ENCODE results near the gene GID8. TPM values are rescaled to one million over a fixed set of nuclear protein-coding genes. Genes with fewer than 3 reads are reported as not detected.

Gene GID8
- total and polyA plus RNA-seq, 7 donors, result 17.4 to 36.5 (median 25.9) TPM

DNA sequence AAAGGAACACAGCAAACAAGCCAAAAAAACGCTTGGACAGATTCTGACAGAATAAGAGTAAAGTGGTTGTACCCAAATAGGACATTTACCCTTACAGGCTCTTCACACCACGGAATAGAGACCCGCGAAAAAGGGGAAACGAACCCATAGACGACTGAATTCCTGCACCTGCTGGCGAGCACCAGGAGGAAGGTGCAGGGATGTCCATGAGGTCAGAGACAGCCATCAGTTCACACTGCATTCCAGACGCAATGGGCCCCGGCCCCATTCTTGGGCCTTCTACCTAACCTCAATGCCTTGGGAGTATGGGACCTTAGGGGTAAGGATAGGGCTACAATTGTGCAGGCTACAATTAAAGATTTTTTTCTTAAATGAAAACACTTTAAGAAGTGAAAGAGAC lies 6.5 kb upstream of the GID8 start:
- H3K36me3 ChIP-seq, result peaks cover 0 to 20% (median 0%) of the 10 kb centered on the region in 4 donors
- H3K9me3 ChIP-seq, result no peaks in the 10 kb centered on the region
- H3K27me3 ChIP-seq, result no peaks in the 10 kb centered on the region
- no peak overlapping the region for H3K27ac ChIP-seq
- no peak for DNase-seq
- intact Hi-C loops (cut with DNase I), result loop anchor here (10.0 kb wide), 1 partner anchor 277 kb away; no protein-coding TSS in a partner anchor
- 77 to 84% methylated on average over 9 of the region's 9 CpGs for WGBS, 2 donors
- no peak overlapping the region for H3K4me3 ChIP-seq
- no peak for TF ChIP-seq POLR2AphosphoS5 (IDR thresholded peaks at IDR 0.05)
- TF ChIP-seq, protein P1, sequence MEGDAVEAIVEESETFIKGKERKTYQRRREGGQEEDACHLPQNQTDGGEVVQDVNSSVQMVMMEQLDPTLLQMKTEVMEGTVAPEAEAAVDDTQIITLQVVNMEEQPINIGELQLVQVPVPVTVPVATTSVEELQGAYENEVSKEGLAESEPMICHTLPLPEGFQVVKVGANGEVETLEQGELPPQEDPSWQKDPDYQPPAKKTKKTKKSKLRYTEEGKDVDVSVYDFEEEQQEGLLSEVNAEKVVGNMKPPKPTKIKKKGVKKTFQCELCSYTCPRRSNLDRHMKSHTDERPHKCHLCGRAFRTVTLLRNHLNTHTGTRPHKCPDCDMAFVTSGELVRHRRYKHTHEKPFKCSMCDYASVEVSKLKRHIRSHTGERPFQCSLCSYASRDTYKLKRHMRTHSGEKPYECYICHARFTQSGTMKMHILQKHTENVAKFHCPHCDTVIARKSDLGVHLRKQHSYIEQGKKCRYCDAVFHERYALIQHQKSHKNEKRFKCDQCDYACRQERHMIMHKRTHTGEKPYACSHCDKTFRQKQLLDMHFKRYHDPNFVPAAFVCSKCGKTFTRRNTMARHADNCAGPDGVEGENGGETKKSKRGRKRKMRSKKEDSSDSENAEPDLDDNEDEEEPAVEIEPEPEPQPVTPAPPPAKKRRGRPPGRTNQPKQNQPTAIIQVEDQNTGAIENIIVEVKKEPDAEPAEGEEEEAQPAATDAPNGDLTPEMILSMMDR (IDR thresholded peaks at IDR 0.05), result no peak
- no peak for TF ChIP-seq POLR2A (IDR thresholded peaks at IDR 0.05)
- no peak for TF ChIP-seq EP300 (IDR thresholded peaks at IDR 0.05)
- H3K4me1 ChIP-seq, result peaks cover 0 to 59% (median 55%) of the 10 kb centered on the region in 4 donors

DNA sequence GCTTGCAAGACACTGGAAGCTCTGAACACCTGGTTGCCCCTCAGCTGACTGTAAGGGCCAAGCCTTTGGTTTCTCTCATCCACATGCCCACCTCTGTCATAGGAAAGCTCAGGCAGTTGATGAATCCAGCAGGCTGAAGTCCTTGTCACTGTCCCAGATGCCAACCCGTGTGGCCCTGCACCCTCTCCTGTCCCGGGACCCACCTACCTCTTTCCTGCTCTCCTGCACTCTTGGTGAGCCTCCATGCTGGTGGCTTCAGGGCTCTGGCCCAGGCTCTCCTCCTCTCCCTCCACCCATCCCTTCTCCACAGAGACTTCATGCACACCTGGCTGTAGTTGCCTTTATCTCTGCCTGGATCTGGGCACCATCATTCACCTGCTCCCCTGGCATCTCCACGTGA lies 4.0 kb upstream of the GID8 start:
- DNase-seq, result no peak
- WGBS, 2 donors, result 57 to 74% methylated on average over 3 of the region's 3 CpGs
- H3K9me3 ChIP-seq, result no peaks in the 10 kb centered on the region
- TF ChIP-seq POLR2AphosphoS5 (IDR thresholded peaks at IDR 0.05), result no peak
- TF ChIP-seq POLR2A (IDR thresholded peaks at IDR 0.05), result no peak
- no peak for TF ChIP-seq EP300 (IDR thresholded peaks at IDR 0.05)
- peaks cover 0 to 47% (median 40%) of the 10 kb centered on the region in 4 donors for H3K4me1 ChIP-seq
- peaks cover 0 to 20% (median 0%) of the 10 kb centered on the region in 4 donors for H3K36me3 ChIP-seq
- intact Hi-C loops (cut with DNase I), result loop anchor here (10.0 kb wide), 1 partner anchor 279 kb away; no protein-coding TSS in a partner anchor
- no peak overlapping the region for H3K27ac ChIP-seq
- H3K4me3 ChIP-seq, result no peak overlapping the region
- H3K27me3 ChIP-seq, result no peaks in the 10 kb centered on the region

DNA sequence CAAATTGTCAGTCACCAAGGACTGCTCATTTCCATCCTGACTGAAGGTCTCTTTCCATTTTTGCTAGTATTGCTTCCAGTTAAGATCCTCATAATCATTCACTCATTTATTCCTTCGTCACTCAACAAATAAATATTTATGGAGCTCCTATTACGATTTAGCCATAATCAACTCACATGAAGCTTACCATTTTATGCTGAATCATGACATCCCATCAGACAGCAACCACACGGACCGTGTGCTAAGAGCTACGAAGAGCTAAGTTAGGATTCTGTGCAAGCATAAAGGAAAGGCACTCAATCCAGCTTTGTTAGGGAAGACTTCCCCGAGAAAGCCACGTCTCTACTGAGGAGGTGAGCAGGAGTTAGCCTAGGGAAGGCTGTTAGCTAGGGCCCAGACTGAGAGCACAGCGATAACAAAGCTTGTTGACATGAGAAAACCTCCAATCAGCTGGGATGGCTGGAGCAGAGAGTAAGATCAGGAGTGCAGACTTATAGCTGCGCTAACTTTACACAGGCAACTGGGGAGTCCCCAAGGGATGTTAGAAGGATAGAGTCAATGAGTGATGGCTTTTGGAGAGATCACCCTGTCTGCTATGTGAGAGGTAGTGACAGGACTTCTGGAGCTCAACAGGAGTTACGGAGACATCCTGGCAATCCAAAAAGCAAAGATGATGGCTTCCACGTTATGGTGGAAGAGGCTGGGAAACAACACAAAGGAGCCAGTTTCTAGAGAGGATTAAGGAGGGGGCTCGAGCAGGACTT lies 2.6 kb upstream of the GID8 start:
- no peak overlapping the region for H3K4me3 ChIP-seq
- WGBS, 2 donors, result 87 to 88% methylated on average over 12 of the region's 12 CpGs
- no peaks in the 10 kb centered on the region for H3K27me3 ChIP-seq
- DNase-seq, result no peak
- peaks cover 0 to 49% (median 42%) of the 10 kb centered on the region in 4 donors for H3K4me1 ChIP-seq
- no peak overlapping the region for H3K27ac ChIP-seq
- intact Hi-C loops (cut with DNase I), result loop anchor here (5.0 to 10.0 kb wide), 2 partner anchors 33 to 281 kb away; no protein-coding TSS in a partner anchor
- peaks cover 0 to 20% (median 0%) of the 10 kb centered on the region in 4 donors for H3K36me3 ChIP-seq
- TF ChIP-seq EP300 (IDR thresholded peaks at IDR 0.05) (no peak), POLR2AphosphoS5 (IDR thresholded peaks at IDR 0.05) (no peak), POLR2A (IDR thresholded peaks at IDR 0.05) (no peak)
- TF ChIP-seq, protein P1 (IDR thresholded peaks at IDR 0.05), result no peak
- no peaks in the 10 kb centered on the region for H3K9me3 ChIP-seq

DNA sequence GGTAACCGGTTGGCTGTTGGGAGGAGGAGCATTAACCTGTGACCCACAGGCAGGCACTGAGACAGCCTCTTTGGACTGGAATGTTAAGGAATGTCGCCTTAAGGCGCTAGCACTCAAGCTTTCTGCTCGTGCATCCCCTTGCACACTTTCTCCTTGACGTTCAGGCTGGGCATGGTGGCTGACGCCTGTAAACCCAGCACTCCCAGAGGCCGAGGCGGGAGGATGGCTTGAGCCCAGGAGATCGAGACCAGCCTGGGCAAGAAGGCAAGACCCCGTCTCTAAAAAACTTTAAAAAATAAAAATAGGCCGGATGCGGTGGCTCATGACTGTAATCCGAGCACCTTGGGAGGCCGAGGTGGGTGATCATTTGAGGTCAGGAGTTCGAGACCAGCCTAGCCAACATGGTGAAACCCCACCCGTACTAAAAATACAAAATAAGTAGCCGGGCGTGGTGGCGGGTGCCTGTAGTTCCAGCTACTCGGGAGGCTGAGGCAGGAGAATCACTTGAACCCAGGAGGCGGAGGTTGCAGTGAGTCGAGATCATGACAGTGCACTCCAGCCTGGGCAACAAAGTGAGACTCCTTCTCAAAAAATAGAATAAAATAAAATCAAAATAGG lies 1.9 kb upstream of the GID8 start:
- intact Hi-C loops (cut with DNase I), result loop anchor here (5.0 to 10.0 kb wide), 2 partner anchors 34 to 281 kb away; no protein-coding TSS in a partner anchor
- H3K27ac ChIP-seq, result no peak overlapping the region

More for the DNA sequence above, 1.9 kb upstream of the GID8 start:
- peak overlapping the region in 1 of 4 donors; percentile 94 for H3K4me3 ChIP-seq
- H3K27me3 ChIP-seq, result no peaks in the 10 kb centered on the region
- H3K9me3 ChIP-seq, result no peaks in the 10 kb centered on the region
- peaks cover 0 to 54% (median 47%) of the 10 kb centered on the region in 4 donors for H3K4me1 ChIP-seq
- 89 to 93% methylated on average over 22 of the region's 22 CpGs for WGBS, 2 donors
- TF ChIP-seq, protein P1 (IDR thresholded peaks at IDR 0.05), result no peak
- TF ChIP-seq EP300 (IDR thresholded peaks at IDR 0.05) (no peak), POLR2A (IDR thresholded peaks at IDR 0.05) (no peak), POLR2AphosphoS5 (IDR thresholded peaks at IDR 0.05) (no peak)
- no peak for DNase-seq
- H3K36me3 ChIP-seq, result peaks cover 0 to 20% (median 0%) of the 10 kb centered on the region in 4 donors
